ENCODE measurements around the gene FNBP1.

Gene FNBP1

DNA sequence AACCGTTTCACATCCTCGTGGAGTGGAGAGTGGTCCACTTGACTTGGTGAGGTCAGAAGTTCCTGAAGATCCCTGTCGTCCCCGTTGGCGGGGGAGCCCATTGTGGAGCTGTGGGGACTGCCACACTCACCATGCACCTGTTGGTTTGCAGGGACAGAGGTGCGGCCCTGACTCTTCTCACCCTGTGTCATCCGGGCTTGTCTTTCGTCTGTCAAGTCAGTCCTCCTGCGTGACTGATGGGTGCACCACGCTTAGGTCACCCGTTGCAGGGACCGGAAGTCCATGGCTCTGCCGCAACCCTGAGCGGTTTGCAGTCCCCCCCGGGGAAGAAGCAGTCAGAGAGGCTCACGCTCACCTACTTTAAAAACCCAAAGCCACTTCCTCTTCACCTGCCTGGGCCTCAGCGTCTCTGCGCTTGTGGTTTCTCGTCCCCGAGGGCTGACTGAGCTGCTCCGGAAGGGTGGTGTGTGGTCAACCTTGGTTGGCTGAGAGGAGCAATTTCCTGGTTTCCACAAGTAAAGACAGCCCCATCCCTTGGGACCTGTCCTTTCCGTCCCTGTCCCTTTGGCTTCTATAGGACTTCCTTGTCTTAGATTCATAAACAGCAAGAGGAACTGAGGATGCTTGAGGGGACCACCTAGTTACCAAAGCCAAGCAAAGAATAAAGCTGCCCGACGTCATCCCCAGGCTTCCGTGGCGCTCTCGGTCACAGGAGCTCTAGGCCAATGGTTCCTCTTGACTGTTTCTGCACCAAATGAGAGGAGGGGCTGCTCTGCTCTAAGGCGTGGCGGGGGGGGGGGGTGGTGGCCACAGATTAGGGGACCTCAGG is 154.5 kb downstream of the FNBP1 start:
- no peak for DNase-seq (ENCODE audit: low spot score)
- H3K27ac ChIP-seq = peak overlapping the region in 1 of 2 donors; percentile 69
- H3K4me3 ChIP-seq = peak overlapping the region; percentile 35
- TF ChIP-seq, protein P1, sequence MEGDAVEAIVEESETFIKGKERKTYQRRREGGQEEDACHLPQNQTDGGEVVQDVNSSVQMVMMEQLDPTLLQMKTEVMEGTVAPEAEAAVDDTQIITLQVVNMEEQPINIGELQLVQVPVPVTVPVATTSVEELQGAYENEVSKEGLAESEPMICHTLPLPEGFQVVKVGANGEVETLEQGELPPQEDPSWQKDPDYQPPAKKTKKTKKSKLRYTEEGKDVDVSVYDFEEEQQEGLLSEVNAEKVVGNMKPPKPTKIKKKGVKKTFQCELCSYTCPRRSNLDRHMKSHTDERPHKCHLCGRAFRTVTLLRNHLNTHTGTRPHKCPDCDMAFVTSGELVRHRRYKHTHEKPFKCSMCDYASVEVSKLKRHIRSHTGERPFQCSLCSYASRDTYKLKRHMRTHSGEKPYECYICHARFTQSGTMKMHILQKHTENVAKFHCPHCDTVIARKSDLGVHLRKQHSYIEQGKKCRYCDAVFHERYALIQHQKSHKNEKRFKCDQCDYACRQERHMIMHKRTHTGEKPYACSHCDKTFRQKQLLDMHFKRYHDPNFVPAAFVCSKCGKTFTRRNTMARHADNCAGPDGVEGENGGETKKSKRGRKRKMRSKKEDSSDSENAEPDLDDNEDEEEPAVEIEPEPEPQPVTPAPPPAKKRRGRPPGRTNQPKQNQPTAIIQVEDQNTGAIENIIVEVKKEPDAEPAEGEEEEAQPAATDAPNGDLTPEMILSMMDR (IDR thresholded peaks at IDR 0.05) = no peak

DNA sequence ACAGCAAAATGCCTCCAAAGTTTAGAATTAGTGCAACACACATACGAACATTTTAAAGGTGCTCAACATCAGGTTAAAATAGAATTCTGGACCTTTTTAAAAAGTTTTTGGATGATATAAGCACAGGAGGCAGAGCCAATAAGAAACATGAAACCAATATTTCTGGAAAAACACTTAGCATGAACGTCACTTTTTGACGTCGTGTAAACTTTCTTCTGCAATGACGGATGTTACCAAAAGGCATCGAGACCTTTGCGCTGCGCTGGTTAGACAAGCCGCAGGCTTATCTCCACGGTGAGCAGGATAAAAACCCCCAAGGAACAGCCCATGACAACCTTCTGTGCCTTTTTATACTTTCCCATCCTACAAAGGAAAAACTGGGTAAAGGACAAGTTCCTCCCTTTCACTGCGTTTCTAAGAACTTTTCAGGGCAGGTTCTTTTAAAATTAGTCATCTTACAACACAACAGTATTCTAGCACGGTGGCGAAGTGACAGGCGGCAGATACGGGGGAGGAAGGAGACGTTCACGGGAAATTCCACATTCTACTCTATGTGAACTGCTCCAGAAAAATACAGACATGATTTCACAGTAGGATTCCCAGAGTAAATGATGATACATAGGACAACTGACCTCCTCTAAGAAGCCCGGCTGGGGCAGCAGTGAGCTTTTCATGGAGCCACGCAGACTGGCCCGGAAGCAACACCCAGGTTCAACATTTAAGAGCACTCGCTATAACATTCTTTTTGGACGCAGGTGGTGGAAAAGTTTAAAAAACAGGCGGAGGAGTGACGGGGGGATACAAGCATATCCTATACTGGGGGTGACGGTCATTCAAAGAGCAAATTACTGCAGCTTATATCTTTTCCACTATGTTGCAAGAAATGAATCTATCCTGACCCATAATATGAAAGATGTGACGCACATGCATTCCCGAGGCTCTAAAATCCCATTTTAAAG is 155.4 kb downstream of the FNBP1 start:
- peak overlapping the region; percentile 35 for H3K4me3 ChIP-seq
- H3K27ac ChIP-seq = peak overlapping the region in 1 of 2 donors; percentile 69
- no peak for DNase-seq (ENCODE audit: low spot score)
- TF ChIP-seq, protein P1 (IDR thresholded peaks at IDR 0.05) = no peak

DNA sequence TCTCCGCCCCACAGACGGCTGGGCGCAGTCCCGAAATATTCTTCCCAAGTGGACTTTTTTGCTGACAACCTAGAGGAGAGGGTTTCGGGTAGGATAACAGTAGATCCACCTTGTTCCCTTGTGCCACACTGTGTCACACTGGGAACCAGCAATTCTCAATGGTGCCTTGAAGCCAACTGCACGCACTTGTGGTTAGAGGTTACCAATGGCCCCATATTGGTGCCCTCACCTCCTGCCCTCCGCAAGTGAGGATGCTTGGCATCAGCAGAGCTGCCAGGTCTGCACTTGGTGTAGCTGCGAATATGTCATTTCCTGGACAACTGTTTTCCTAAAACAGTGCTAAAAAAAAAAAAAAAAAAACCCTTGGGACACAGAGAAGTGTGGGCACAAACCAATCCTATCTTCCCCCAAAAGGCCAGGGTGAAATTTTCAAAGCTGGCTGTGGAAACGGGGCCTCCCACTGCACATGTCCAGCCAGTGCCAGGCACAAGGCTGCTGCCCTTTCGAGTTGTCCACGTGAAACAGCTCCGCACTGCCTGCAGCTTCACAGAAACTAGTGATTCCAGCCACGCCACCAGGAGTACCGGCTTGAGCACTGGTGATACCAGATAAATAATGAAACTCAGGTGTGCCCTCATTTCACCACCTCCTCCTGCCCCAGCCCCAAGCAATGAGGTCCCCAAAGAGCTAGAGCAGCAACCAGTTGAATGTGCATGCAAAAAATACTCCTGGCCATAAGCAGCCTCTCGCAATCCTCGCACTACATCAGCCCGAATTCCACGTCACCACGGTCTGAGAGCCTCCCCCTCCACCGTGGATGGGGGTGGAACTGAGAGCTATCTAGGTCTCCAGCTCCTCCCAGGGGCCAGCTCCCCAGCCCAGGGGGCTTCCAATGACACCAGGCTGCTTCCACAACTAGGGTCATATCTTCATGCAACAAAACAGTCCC is 156.5 kb downstream of the FNBP1 start:
- no peak for DNase-seq (ENCODE audit: low spot score)
- H3K27ac ChIP-seq = peak overlapping the region; percentile 57 to 89
- TF ChIP-seq, protein P1 (IDR thresholded peaks at IDR 0.05) = no peak
- H3K4me3 ChIP-seq = peak overlapping the region; percentile 62

DNA sequence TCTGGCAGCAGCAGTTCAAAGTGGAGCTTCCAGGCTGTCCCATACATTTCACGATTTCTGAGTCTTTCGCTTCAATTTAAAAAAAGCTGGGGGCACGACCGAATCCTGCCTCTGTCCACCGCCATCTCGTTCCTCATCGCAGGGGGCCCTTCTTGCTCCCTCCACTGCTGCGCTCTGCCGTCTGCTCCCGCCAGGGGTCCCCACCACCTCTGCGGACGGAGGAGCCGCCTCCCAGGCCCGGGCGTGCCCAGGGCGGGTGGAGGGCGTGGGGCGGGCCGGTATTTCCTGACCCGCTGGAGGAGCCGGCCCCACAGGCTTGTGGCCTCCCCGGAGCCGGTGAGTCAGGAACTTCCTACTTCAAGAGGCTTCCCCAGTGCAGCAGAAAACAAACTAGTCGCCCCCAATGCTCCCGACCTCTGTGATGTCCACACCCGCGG is 157.3 kb downstream of the FNBP1 start:
- Histone ChIP-seq H3K4me3 (peak overlapping the region; percentile 62), H3K27ac (peak overlapping the region; percentile 57 to 89)
- peak; percentile 96 for DNase-seq (ENCODE audit: low spot score)
- TF ChIP-seq, protein P1 (IDR thresholded peaks at IDR 0.05) = peak; percentile 86

DNA sequence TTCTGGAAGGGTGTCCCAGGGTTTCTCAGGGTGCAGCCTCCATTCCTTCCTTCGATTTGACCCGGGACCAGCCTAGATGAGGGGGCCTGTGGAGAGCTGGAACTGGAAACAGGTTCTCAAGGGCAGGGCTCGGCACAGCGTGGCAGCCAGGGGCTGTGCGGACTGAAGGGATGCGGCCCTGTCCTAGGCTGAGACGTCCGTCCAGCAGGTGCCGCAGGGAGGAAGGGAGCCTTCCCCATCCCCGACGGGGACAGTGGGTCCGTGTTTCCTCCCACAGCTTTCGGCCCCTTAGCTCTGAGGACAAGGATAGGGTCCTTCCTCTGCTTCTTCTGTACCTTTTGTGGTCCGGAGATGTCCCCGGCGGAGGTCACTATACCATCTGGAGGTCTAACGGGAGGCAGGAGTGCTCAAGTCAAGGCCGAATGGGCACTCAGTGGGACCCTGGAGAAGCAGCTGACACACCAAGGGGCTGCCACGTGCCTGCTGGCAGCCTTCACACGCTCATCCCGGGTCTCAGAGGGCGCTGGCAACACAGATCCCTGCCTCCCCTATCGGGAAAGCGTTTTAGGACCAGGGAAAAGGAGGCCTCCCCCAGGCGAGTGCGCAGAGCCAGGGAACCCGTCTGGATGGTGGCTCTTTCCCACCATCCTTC is 157.8 kb downstream of the FNBP1 start:
- H3K4me3 ChIP-seq = peak overlapping the region; percentile 62
- no peak for DNase-seq (ENCODE audit: low spot score)

More for the DNA sequence above, 157.8 kb downstream of the FNBP1 start:
- peak overlapping the region; percentile 57 to 89 for H3K27ac ChIP-seq
- TF ChIP-seq, protein P1 (IDR thresholded peaks at IDR 0.05) = no peak

All from coronary artery (tissue), 2 donors.